Endothelial cell of umbilical vein (primary cell): ENCODE measurements around the gene NR6A1. TPM values are rescaled to one million over a fixed set of nuclear protein-coding genes. Genes with fewer than 3 reads are reported as not detected.

Experiments used
- BruUV-seq: library from RNA; stranded (reverse); fragments of 400-500 nt; replicated peaks from 2 replicates; lab custom pipeline; 2021; lab: Mats Ljungman, UMichigan
- CTCF ChIA-PET: fragments of 300-600, 350-600 bp; sonication (Branson Sonifier 250); formaldehyde crosslinking; loops from one replicate; lab custom pipeline; 2021; ENCODE audit warnings: antibody characterized with exemption, inconsistent platforms; lab: Charles Lee
- POLR2A ChIA-PET: fragments of 300-600, 350-600 bp; sonication (Branson Sonifier 250); formaldehyde crosslinking; loops from one replicate; lab custom pipeline; 2021; ENCODE audit warnings: antibody characterized with exemption, inconsistent platforms; lab: Charles Lee
- DNase-seq: peaks from one replicate; pipeline ENCODE4 v3.0.0-alpha.2; 2011; ENCODE audit warnings: low read depth, low spot score
- FAIRE-seq: peaks from 2 replicates; lab custom pipeline; 2011; peaks lifted over from hg19 to GRCh38; lab: Jason Lieb, UNC
- H2AFZ ChIP-seq: 2 replicates; pipeline ENCODE4 v1.6.0; 2012; ENCODE audit warnings: low read depth, low read length, control low read depth, inconsistent platforms
- H3K27ac ChIP-seq: 2 replicates; pipeline ENCODE4 v1.5.1; 2011; ENCODE audit warnings: low read depth, mild to moderate bottlenecking, control low read depth, low read length, moderate library complexity; ENCODE audit not compliant: insufficient read depth
- H3K27me3 ChIP-seq, 2 experiments: 2 replicates each; pipeline versions ENCODE4 v1.6.0 to v1.6.1; 2011; ENCODE audit warnings: low read length in 2 of 2, mixed read lengths in 1 of 2; ENCODE audit not compliant: control insufficient read depth in 2 of 2, insufficient read depth in 2 of 2
- H3K36me3 ChIP-seq, 2 experiments: 2 replicates in 1 of 2; 3 replicates in 1 of 2; pipeline ENCODE4 v1.5.1; 2011; ENCODE audit warnings: low read length in 2 of 2, mild to moderate bottlenecking in 1 of 2, moderate library complexity in 1 of 2; ENCODE audit not compliant: control insufficient read depth in 2 of 2, insufficient read depth in 2 of 2; ENCODE audit errors: extremely low read depth in 1 of 2
- H3K4me1 ChIP-seq: 3 replicates; pipeline ENCODE4 v1.5.1; 2011; ENCODE audit warnings: mild to moderate bottlenecking, low read length; ENCODE audit not compliant: control insufficient read depth, insufficient read depth; ENCODE audit errors: extremely low read depth
- H3K4me2 ChIP-seq: 2 replicates; pipeline ENCODE4 v1.6.1; 2011; ENCODE audit warnings: low read length, control low read depth, mixed read lengths; ENCODE audit not compliant: insufficient read depth
- H3K4me3 ChIP-seq, 3 experiments: fragments of 200-600 bp in 1 of 3; sonication (generic), shearing (Covaris generic) in 1 of 3; replicated peaks in 1 of 3; 2 replicates each; pipeline ENCODE4 v1.5.1; 2011 to 2016; ENCODE audit warnings: control low read depth in 3 of 3, low read length in 3 of 3, mild to moderate bottlenecking in 2 of 3, inconsistent platforms in 1 of 3, low read depth in 1 of 3, moderate library complexity in 1 of 3; ENCODE audit not compliant: insufficient read depth in 1 of 3
- H3K79me2 ChIP-seq: 2 replicates; pipeline ENCODE4 v1.6.0; 2012; ENCODE audit warnings: low read length, inconsistent platforms; ENCODE audit not compliant: control insufficient read depth, insufficient read depth
- H3K9ac ChIP-seq: replicated peaks from 2 replicates; pipeline ENCODE3; 2011; ENCODE audit warnings: low read length, control low read depth; ENCODE audit not compliant: insufficient read depth; ENCODE audit errors: extremely low read depth
- H3K9me1 ChIP-seq: replicated peaks from 3 replicates; pipeline ENCODE4 v1.6.0; 2011; ENCODE audit warnings: mild to moderate bottlenecking, low read length; ENCODE audit not compliant: control insufficient read depth, insufficient read depth; ENCODE audit errors: extremely low read depth
- H3K9me3 ChIP-seq: replicated peaks from 2 replicates; pipeline ENCODE4 v1.5.1; 2012; ENCODE audit warnings: low read length, inconsistent platforms; ENCODE audit not compliant: control insufficient read depth, insufficient read depth
- H4K20me1 ChIP-seq: replicated peaks from 2 replicates; pipeline ENCODE3; 2011; ENCODE audit warnings: mild to moderate bottlenecking, low read length; ENCODE audit not compliant: control insufficient read depth, insufficient read depth; ENCODE audit errors: extremely low read depth
- EZH2 ChIP-seq: IDR thresholded peaks from 2 replicates; pipeline ENCODE4 v1.6.1; 2012; ENCODE audit warnings: borderline replicate concordance, low read depth, mild to moderate bottlenecking, moderate library complexity, low read length, inconsistent platforms; ENCODE audit not compliant: severe bottlenecking
- FOS ChIP-seq: IDR thresholded peaks from 2 replicates; pipeline ENCODE4 v1.6.1; 2011; ENCODE audit warnings: mild to moderate bottlenecking, low read length, moderate library complexity, borderline replicate concordance; ENCODE audit not compliant: insufficient read depth
- GATA2 ChIP-seq: IDR thresholded peaks from 2 replicates; pipeline ENCODE4 v1.7.0; 2011; ENCODE audit warnings: low read depth, mild to moderate bottlenecking, moderate library complexity, mixed read lengths, low read length; ENCODE audit not compliant: insufficient read length, insufficient read depth
- JUN ChIP-seq: IDR thresholded peaks from 2 replicates; pipeline ENCODE4 v1.6.1; 2011; ENCODE audit warnings: borderline replicate concordance, low read depth; ENCODE audit not compliant: insufficient read length, insufficient read depth
- MAX ChIP-seq: IDR thresholded peaks from 2 replicates; pipeline ENCODE4 v1.6.1; 2011; ENCODE audit not compliant: insufficient read depth, insufficient read length
- MYC ChIP-seq: IDR thresholded peaks from one replicate; pipeline ENCODE4 v1.6.1; 2011; ENCODE audit warnings: mild to moderate bottlenecking, low read depth, low read length
- POLR2A ChIP-seq: IDR thresholded peaks from 2 replicates; pipeline ENCODE4 v1.6.1; 2012; ENCODE audit warnings: low read depth, mild to moderate bottlenecking, control low read depth, low read length
- POLR2AphosphoS5 ChIP-seq: IDR thresholded peaks from 2 replicates; pipeline ENCODE4 v1.6.1; 2012; ENCODE audit warnings: low read depth, mild to moderate bottlenecking, control low read depth, low read length, moderate library complexity; ENCODE audit not compliant: insufficient read depth
- dilution Hi-C: fragments of 300-500 bp; cut with MboI; formaldehyde crosslinking; loops from one replicate; pipeline ENCODE4 v1.15.0; 2019; ENCODE audit warnings: low sequenced_read_pairs; ENCODE audit not compliant: extremely low pct_ligation_motif_present
- intact Hi-C: fragments of 100-400 bp; cut with micrococcal nuclease; formaldehyde crosslinking; loops from one replicate; pipeline ENCODE4 v1.10.0; 2022
- polyA plus RNA-seq, 4 experiments: library from polyadenylated mRNA; depleted of rRNA in 3 of 4; stranded (reverse) in 3 of 4; unstranded in 1 of 4; fragments of >200 nt; gene quantifications; 2 replicates each; pipeline versions ENCODE4 v1.2.1 to v1.2.3, GENCODE V29; 2011 to 2012; ENCODE audit warnings: missing spikeins in 1 of 4
- total RNA-seq: library from RNA; stranded (reverse); gene quantifications from 2 replicates; pipeline ENCODE4 v1.2.3, GENCODE V29; 2021
- TF ChIP-seq, protein P1 (sequence below), 2 donors: IDR thresholded peaks; 1 replicate in 1 of 2; 2 replicates in 1 of 2; pipeline ENCODE4 v1.5.1; 2011; ENCODE audit warnings: low read length in 2 of 2, mild to moderate bottlenecking in 2 of 2, moderate library complexity in 2 of 2, control low read depth in 1 of 2, inconsistent platforms in 1 of 2, low read depth in 1 of 2; ENCODE audit not compliant: insufficient read depth in 1 of 2; ENCODE audit errors: extremely low read depth in 1 of 2

NR6A1 gene
- total and polyA plus RNA-seq, 2 donors (not counting 3 experiments of a cell fraction or from before 2014, with no cell fraction given): 0.17 to 1.2 TPM

DNA sequence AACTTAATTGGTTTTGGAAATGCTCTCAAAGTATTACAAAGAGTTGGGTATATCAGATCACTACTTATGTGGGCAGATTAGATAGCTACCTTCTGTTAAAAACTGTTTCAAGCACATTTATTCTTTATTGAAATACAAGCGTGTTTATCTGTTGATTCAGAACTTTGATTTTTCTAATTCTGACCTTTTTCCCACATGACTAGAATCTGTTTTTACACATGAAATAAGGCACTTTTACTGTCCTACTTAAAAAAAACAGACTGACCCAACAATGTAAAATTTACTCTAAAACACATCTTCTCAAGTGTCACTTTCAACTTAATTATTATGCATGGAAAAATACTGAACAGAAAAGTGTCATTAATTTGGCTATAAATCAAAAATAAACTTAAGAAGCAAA, 4.8 kb downstream of the NR6A1 start:
- Histone ChIP-seq H3K36me3 (no peaks in the 10 kb centered on the region), H4K20me1 (peaks cover 2% of the 10 kb centered on the region), H2AFZ (no peak overlapping the region), H3K27ac (no peak overlapping the region), H3K27me3 (peaks cover 57 to 85% of the 10 kb centered on the region in 2 experiments), H3K4me2 (no peak overlapping the region), H3K4me1 (peaks cover 10% of the 10 kb centered on the region), H3K9ac (no peak overlapping the region), H3K4me3 (no peak overlapping the region), H3K9me3 (no peaks in the 10 kb centered on the region), H3K79me2 (no peaks in the 10 kb centered on the region), H3K9me1 (no peaks in the 10 kb centered on the region)
- intact Hi-C loops (loop anchor here (5.0 kb wide), 1 partner anchor 214 kb away; no protein-coding TSS in a partner anchor), dilution Hi-C loops (no loop called here)
- ChIA-PET POLR2A (no interaction called here), CTCF (interaction anchor here (0.8 to 9.4 kb wide), 9 partner anchors 8 to 229 kb away, joined by 3 to 82 read pairs (median 7); partner anchors contain the start of gene WDR38)
- TF ChIP-seq EZH2: no peak
- TF ChIP-seq POLR2AphosphoS5: no peak
- TF ChIP-seq, protein P1, sequence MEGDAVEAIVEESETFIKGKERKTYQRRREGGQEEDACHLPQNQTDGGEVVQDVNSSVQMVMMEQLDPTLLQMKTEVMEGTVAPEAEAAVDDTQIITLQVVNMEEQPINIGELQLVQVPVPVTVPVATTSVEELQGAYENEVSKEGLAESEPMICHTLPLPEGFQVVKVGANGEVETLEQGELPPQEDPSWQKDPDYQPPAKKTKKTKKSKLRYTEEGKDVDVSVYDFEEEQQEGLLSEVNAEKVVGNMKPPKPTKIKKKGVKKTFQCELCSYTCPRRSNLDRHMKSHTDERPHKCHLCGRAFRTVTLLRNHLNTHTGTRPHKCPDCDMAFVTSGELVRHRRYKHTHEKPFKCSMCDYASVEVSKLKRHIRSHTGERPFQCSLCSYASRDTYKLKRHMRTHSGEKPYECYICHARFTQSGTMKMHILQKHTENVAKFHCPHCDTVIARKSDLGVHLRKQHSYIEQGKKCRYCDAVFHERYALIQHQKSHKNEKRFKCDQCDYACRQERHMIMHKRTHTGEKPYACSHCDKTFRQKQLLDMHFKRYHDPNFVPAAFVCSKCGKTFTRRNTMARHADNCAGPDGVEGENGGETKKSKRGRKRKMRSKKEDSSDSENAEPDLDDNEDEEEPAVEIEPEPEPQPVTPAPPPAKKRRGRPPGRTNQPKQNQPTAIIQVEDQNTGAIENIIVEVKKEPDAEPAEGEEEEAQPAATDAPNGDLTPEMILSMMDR (IDR thresholded peaks at IDR 0.05; ENCODE audit: extremely low read depth in 1 of 2, insufficient read depth in 1 of 2, low read depth in 1 of 2, low read length in 2 of 2): no peak
- TF ChIP-seq FOS: no peak
- DNase-seq: no peak
- no peak for FAIRE-seq
- no TSS peak for BruUV-seq

DNA sequence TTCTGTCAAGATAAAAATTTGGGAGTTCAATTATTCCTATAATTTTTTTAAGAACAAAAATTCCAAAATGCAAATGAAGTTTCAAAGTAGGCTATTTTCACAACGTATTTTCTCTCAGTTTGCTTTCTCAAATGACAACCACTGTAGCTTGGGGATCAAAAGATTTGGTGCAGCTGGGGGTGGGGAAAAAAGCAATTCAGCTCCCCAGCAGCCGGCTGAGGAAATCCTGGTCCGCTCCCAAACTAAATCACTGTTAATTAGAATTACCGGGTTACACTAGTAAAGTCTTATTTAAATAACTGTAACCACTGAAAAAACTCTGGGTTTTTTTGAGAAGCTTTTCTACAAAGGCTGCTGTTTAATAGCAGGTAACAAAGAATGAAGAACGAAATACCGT, 5.7 kb downstream of the NR6A1 start:
- peaks cover 2% of the 10 kb centered on the region for H4K20me1 ChIP-seq
- CTCF ChIA-PET: interaction anchor here (1.0 to 9.4 kb wide), 23 partner anchors 9 to 346 kb away, joined by 3 to 82 read pairs (median 5); partner anchors contain the start of genes OLFML2A and WDR38
- peaks cover 59 to 94% of the 10 kb centered on the region in 2 experiments for H3K27me3 ChIP-seq
- no TSS peak for BruUV-seq
- H3K36me3 ChIP-seq: no peaks in the 10 kb centered on the region
- intact Hi-C loops: loop anchor here (2.0 to 5.0 kb wide), 2 partner anchors 149 to 213 kb away; no protein-coding TSS in a partner anchor
- no peak overlapping the region for H3K4me2 ChIP-seq
- POLR2A ChIA-PET: no interaction called here
- no peaks in the 10 kb centered on the region for H3K9me3 ChIP-seq
- no peak overlapping the region for H2AFZ ChIP-seq
- H3K4me3 ChIP-seq: no peak overlapping the region
- DNase-seq: no peak
- H3K4me1 ChIP-seq: peaks cover 10% of the 10 kb centered on the region
- no peaks in the 10 kb centered on the region for H3K79me2 ChIP-seq
- TF ChIP-seq MYC: no peak
- TF ChIP-seq POLR2A: no peak
- TF ChIP-seq, protein P1 (IDR thresholded peaks at IDR 0.05; ENCODE audit: extremely low read depth in 1 of 2, insufficient read depth in 1 of 2, low read depth in 1 of 2, low read length in 2 of 2): no peak
- no peak for TF ChIP-seq MAX
- no peak for TF ChIP-seq POLR2AphosphoS5
- no peak for TF ChIP-seq GATA2
- no peak for TF ChIP-seq JUN
- TF ChIP-seq FOS: no peak
- TF ChIP-seq EZH2: no peak
- no peak overlapping the region for H3K9ac ChIP-seq
- dilution Hi-C loops: no loop called here
- FAIRE-seq: no peak
- no peaks in the 10 kb centered on the region for H3K9me1 ChIP-seq
- no peak overlapping the region for H3K27ac ChIP-seq
